GM12875 (cell line): Measurements from ENCODE around the gene RBPJL.

ENCODE experiments used
- H3K4me3 ChIP-seq: one replicate; pipeline ENCODE4 v1.5.1; 2011; ENCODE audit warnings: low read depth, low read length, control low read depth
- CTCF ChIP-seq: IDR thresholded peaks from 2 replicates; pipeline ENCODE4 v1.5.1; 2011; ENCODE audit warnings: low read depth, mild to moderate bottlenecking, control low read depth, inconsistent platforms, low read length, moderate library complexity, borderline replicate concordance; ENCODE audit not compliant: insufficient read depth

The RBPJL gene

GRCh38 chr20:45339084-45339483 lies 32.4 kb downstream of the RBPJL start:
- H3K4me3 ChIP-seq: no peak overlapping the region
- TF ChIP-seq CTCF: no peak

DNA sequence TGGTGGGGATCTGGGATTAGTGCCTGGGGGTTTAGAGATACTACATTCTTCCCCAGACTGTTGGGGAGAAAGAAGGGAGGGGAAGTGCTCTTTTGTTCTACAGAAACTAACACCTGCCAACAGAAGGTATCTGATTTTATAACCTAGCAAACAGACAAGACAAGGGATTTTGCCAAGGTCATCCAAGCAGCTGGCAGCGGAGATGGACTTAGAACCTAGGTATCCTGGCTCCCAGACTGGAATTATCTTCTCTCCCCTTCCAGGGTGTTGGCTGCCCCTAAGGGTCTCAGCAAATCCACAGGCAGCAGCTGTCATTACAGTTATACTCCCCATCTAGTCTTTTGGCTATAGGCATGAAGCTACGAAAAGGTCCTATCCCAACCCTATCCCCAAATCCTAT lies 33.2 kb downstream of the RBPJL start:
- TF ChIP-seq CTCF: no peak
- H3K4me3 ChIP-seq: no peak overlapping the region

GRCh38 chr20:45340236-45340847 lies 33.7 kb downstream of the RBPJL start:
- no peak overlapping the region for H3K4me3 ChIP-seq
- TF ChIP-seq CTCF: no peak

GRCh38 chr20:45340951-45341350 lies 34.3 kb downstream of the RBPJL start:
- no peak for TF ChIP-seq CTCF
- no peak overlapping the region for H3K4me3 ChIP-seq

DNA sequence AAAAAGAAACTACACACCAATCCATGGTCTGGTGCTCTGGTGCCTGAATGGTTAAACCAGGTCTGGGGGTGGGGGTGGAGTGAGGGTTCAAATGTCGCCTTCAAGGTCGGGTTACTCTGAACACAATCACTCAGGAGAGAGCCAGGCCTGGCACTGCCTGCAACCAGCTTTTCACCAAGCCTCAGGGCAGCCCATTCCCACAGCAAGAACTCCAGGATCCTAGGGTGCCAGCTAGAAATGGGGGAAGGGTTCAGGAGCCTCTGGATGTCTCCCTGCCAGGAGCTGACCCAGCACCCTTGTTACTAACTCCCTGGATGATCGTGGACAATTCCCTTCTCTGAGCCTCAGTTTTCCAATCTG lies 34.9 kb downstream of the RBPJL start:
- no peak overlapping the region for H3K4me3 ChIP-seq
- TF ChIP-seq CTCF: no peak

GRCh38 chr20:45341939-45342854 lies 35.6 kb downstream of the RBPJL start:
- H3K4me3 ChIP-seq: no peak overlapping the region
- no peak for TF ChIP-seq CTCF
